DOHH2 (cell line): ENCODE data around the gene MRPS7.

Experiments
- EZH2phosphoT487 ChIP-seq: fragments of 200-600 bp; sonication (generic); IDR thresholded peaks from 2 replicates; pipeline ENCODE4 v1.6.1; 2017; ENCODE audit warnings: borderline replicate concordance, mild to moderate bottlenecking, antibody characterized with exemption, low read length, moderate library complexity, mixed read lengths
- TF ChIP-seq, protein P1 (sequence below): fragments of 200-600 bp; sonication (generic); IDR thresholded peaks from one replicate; pipeline ENCODE4 v1.5.1; 2014; ENCODE audit warnings: antibody characterized with exemption, mild to moderate bottlenecking, low read depth, low read length; ENCODE audit not compliant: poor library complexity, severe bottlenecking

GRCh38 chr17:75228305-75228704 is 33.4 kb upstream of the MRPS7 start:
- TF ChIP-seq, protein P1, sequence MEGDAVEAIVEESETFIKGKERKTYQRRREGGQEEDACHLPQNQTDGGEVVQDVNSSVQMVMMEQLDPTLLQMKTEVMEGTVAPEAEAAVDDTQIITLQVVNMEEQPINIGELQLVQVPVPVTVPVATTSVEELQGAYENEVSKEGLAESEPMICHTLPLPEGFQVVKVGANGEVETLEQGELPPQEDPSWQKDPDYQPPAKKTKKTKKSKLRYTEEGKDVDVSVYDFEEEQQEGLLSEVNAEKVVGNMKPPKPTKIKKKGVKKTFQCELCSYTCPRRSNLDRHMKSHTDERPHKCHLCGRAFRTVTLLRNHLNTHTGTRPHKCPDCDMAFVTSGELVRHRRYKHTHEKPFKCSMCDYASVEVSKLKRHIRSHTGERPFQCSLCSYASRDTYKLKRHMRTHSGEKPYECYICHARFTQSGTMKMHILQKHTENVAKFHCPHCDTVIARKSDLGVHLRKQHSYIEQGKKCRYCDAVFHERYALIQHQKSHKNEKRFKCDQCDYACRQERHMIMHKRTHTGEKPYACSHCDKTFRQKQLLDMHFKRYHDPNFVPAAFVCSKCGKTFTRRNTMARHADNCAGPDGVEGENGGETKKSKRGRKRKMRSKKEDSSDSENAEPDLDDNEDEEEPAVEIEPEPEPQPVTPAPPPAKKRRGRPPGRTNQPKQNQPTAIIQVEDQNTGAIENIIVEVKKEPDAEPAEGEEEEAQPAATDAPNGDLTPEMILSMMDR = no peak
- no peak for TF ChIP-seq EZH2phosphoT487
